GM06990 (cell line): ENCODE results near the gene PLSCR1.

Experiments used
- DNase-seq: peaks from one replicate; pipeline ENCODE4 v3.0.0-alpha.2; 2011; ENCODE audit not compliant: insufficient read length; ENCODE audit errors: extremely low read depth
- H3K27me3 ChIP-seq: replicated peaks from 2 replicates; pipeline ENCODE4 v1.6.0; 2011; ENCODE audit warnings: low read length; ENCODE audit not compliant: control insufficient read depth, insufficient read depth
- H3K36me3 ChIP-seq: 2 replicates; pipeline ENCODE4 v1.5.1; 2011; ENCODE audit warnings: low read length; ENCODE audit not compliant: control insufficient read depth, insufficient read depth
- H3K4me3 ChIP-seq: replicated peaks from 2 replicates; pipeline ENCODE4 v1.5.1; 2011; ENCODE audit warnings: low read depth, mild to moderate bottlenecking, control low read depth, low read length
- TF ChIP-seq, protein P1 (sequence below): IDR thresholded peaks from 2 replicates; pipeline ENCODE4 v1.5.1; 2011; ENCODE audit warnings: low read length, control low read depth, mild to moderate bottlenecking, inconsistent platforms; ENCODE audit not compliant: insufficient read depth, poor library complexity, severe bottlenecking

PLSCR1 gene

DNA sequence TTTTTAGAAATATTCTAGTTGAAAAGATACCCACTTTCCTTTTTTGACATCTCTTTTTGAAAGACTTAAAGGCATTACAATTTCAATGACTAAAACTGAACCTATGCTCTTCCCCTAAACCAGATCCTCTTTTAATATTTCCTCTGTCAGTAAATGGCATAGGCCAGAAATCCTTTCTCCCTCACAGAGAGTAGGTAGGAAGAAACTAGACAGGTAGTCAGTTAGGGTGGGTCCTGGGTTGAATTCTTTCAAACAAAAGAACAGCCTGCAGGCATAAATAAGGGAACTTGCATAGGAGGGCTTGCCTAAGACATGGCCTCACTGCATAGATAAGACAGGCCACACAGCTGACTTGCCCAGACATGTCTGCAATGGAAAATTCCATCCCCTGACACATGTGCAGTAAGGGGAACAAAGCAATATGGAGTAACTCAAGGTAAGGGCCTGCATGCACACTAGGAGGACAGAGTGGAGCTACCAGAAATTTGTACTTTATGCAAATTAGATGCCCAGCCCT is 37.6 kb upstream of the PLSCR1 start:
- Histone ChIP-seq H3K4me3 (no peak overlapping the region), H3K36me3 (no peaks in the 10 kb centered on the region), H3K27me3 (no peaks in the 10 kb centered on the region)
- TF ChIP-seq, protein P1, sequence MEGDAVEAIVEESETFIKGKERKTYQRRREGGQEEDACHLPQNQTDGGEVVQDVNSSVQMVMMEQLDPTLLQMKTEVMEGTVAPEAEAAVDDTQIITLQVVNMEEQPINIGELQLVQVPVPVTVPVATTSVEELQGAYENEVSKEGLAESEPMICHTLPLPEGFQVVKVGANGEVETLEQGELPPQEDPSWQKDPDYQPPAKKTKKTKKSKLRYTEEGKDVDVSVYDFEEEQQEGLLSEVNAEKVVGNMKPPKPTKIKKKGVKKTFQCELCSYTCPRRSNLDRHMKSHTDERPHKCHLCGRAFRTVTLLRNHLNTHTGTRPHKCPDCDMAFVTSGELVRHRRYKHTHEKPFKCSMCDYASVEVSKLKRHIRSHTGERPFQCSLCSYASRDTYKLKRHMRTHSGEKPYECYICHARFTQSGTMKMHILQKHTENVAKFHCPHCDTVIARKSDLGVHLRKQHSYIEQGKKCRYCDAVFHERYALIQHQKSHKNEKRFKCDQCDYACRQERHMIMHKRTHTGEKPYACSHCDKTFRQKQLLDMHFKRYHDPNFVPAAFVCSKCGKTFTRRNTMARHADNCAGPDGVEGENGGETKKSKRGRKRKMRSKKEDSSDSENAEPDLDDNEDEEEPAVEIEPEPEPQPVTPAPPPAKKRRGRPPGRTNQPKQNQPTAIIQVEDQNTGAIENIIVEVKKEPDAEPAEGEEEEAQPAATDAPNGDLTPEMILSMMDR = no peak
- DNase-seq = no peak

DNA sequence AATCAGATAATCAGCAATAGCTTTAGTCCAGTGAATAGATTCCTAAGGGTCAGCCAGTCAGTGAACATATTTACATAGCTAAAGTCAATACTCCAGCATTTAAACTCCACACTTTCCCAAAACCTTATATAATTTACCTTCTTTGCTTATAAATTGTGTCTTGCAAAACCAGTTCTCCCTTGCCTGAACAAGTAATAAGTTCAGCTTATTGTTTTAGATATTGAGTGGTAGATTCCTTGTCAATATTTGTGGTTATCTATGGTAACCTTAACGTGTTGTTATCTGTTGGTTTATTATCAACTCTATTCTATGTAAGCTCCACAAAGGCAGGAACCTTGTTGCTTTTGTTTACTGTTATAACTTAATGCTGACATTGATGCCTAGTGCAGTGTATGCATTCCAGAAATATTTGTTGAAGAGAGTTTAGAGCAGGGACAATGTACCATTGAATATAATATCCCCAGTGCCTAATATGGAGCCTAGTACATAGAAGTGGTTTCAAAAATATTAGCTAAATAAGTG is 36.7 kb upstream of the PLSCR1 start:
- no peaks in the 10 kb centered on the region for H3K27me3 ChIP-seq
- H3K36me3 ChIP-seq = no peaks in the 10 kb centered on the region
- TF ChIP-seq, protein P1 = no peak
- no peak for DNase-seq
- no peak overlapping the region for H3K4me3 ChIP-seq

DNA sequence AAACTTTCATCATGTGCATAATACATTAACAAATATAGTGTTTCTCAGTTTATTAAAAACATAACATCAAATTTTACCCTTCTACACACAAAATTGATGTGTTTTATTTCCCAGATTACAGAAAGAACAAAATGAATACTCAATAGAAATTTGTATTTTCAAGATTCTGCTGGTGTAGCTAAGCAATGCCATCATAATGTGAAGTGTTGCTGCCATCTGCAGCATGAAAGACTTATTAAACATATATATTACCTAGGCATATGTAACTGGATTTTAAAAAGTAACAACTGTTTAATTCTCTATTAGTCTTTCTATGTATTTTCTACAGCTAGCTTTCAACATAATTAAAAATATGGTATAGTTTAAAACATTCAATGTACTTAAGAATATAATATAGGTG is 33.3 kb upstream of the PLSCR1 start:
- Histone ChIP-seq H3K27me3 (no peaks in the 10 kb centered on the region), H3K4me3 (no peak overlapping the region), H3K36me3 (no peaks in the 10 kb centered on the region)
- DNase-seq = no peak
- TF ChIP-seq, protein P1 = peak; percentile 24

DNA sequence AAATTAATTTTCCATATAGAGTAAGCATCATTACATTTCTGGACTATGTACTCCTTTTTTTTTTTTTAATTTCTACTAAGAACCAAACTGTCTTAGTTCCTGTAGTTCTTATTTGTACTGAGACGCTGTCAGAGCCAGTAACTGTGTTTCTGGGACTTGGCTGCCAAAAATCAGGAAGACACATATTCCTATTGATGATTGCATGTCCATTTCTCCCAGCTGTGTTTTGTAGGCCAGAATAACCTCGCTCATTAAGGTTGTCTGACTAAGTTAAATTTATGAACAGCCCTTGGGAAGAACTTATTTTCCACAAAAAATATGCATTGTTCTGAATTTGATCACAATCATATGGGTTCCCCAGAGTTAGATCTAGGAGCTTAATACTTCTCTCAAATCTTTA is 31.2 kb upstream of the PLSCR1 start:
- no peaks in the 10 kb centered on the region for H3K27me3 ChIP-seq

DNA sequence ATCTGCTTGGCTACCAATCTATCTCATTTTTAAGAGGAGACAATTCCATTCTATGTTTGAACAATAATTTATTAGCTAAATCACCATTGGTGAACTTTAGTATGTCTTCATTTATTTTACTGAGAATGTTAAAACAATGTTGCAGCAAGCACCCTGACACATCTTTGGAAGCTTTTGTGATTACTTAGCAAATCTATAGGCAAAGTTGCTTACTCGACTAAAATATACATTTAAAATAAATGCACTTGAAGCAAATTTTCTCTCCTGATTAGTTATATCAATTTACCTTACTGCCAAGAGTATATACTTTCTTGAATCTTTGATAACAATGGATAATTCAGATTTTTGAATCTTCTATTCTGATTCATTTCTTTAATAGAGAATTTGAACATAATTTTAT is 29.8 kb upstream of the PLSCR1 start:
- Histone ChIP-seq H3K36me3 (no peaks in the 10 kb centered on the region), H3K4me3 (no peak overlapping the region), H3K27me3 (no peaks in the 10 kb centered on the region)
- no peak for DNase-seq
- TF ChIP-seq, protein P1 = no peak

More for the DNA sequence above, 31.2 kb upstream of the PLSCR1 start:
- Histone ChIP-seq H3K36me3 (no peaks in the 10 kb centered on the region), H3K4me3 (no peak overlapping the region)
- TF ChIP-seq, protein P1 = no peak
- no peak for DNase-seq

DNA sequence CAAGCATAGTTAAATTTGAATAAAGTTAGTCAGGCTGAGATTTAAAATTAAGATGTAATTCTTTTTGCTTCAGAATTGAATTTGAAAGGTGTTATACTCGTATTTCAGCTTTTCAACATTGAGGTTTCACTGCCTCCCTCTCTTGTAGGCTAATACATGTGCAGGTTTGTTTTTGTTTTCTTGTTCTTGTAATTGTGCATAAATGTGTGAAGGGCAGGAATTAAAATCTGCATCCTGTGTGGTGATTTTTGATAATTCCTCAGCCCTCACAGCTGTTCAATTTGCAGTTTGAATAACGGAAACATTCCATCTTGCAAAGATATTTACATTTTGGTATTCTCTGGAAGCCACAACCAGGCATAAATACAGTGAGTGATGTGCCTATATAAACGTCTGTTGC is 24.9 kb upstream of the PLSCR1 start:
- H3K36me3 ChIP-seq = no peaks in the 10 kb centered on the region
- H3K27me3 ChIP-seq = no peaks in the 10 kb centered on the region
- TF ChIP-seq, protein P1 = no peak
- no peak overlapping the region for H3K4me3 ChIP-seq
- no peak for DNase-seq
